Skeletal muscle tissue (tissue), 4 donors: ENCODE measurements around the gene TIMMDC1. TPM values are rescaled to one million over a fixed set of nuclear protein-coding genes. Genes with fewer than 3 reads are reported as not detected.

Source experiments
- H3K27ac ChIP-seq: one replicate; pipeline ENCODE4 v1.7.0; 2013; ENCODE audit warnings: mild to moderate bottlenecking, low read depth, low read length, inconsistent platforms
- H3K27me3 ChIP-seq, 3 donors: one replicate each; pipeline ENCODE4 v1.7.0; 2013; ENCODE audit warnings: low read length in 3 of 3; ENCODE audit not compliant: control insufficient read depth in 3 of 3, insufficient read depth in 3 of 3
- H3K36me3 ChIP-seq, 3 donors: one replicate each; pipeline ENCODE4 v1.7.0; 2013; ENCODE audit warnings: low read length in 3 of 3; ENCODE audit not compliant: control insufficient read depth in 3 of 3, insufficient read depth in 3 of 3
- H3K4me1 ChIP-seq, 3 donors: one replicate each; pipeline ENCODE4 v1.7.0; 2013; ENCODE audit warnings: low read length in 3 of 3, mild to moderate bottlenecking in 3 of 3; ENCODE audit not compliant: control insufficient read depth in 3 of 3, insufficient read depth in 3 of 3
- H3K4me3 ChIP-seq, 3 donors: one replicate each; pipeline ENCODE4 v1.7.0; 2013; ENCODE audit warnings: low read length in 3 of 3
- H3K9ac ChIP-seq, 3 donors: one replicate each; pipeline ENCODE4 v1.7.0; 2013; ENCODE audit warnings: low read length in 3 of 3, mild to moderate bottlenecking in 3 of 3, moderate library complexity in 2 of 3, low read depth in 1 of 3
- H3K9me3 ChIP-seq, 3 donors: one replicate each; pipeline ENCODE4 v1.7.0; 2013; ENCODE audit warnings: low read length in 3 of 3; ENCODE audit not compliant: control insufficient read depth in 3 of 3
- total RNA-seq: library from RNA; depleted of rRNA; stranded (reverse); fragments of >200 nt; gene quantifications from one replicate; pipeline ENCODE4 v1.2.3, GENCODE V29; 2014
- donor health status: Osteomylitis.

Gene TIMMDC1
- total RNA-seq, 1 donor from 2014 or later: 33.9 TPM

GRCh38 chr3:119530456-119530855 is 32.1 kb downstream of the TIMMDC1 start:
- H3K4me3 ChIP-seq: no peak overlapping the region
- H3K27me3 ChIP-seq: no peaks in the 10 kb centered on the region
- no peaks in the 10 kb centered on the region for H3K4me1 ChIP-seq
- H3K9me3 ChIP-seq: no peaks in the 10 kb centered on the region
- H3K36me3 ChIP-seq: no peaks in the 10 kb centered on the region
- H3K9ac ChIP-seq: no peak overlapping the region
- H3K27ac ChIP-seq: no peak overlapping the region

- Histone ChIP-seq H3K9me3 (no peaks in the 10 kb centered on the region), H3K9ac (no peak overlapping the region), H3K27me3 (no peaks in the 10 kb centered on the region), H3K36me3 (no peaks in the 10 kb centered on the region), H3K4me1 (no peaks in the 10 kb centered on the region), H3K27ac (no peak overlapping the region), H3K4me3 (no peak overlapping the region)
Measured at GRCh38 chr3:119531151-119531550, 32.8 kb downstream of the TIMMDC1 start.

GRCh38 chr3:119534296-119534695 is 35.9 kb downstream of the TIMMDC1 start:
- Histone ChIP-seq H3K27me3 (no peaks in the 10 kb centered on the region), H3K9ac (no peak overlapping the region), H3K36me3 (no peaks in the 10 kb centered on the region), H3K27ac (no peak overlapping the region), H3K4me3 (no peak overlapping the region), H3K9me3 (no peaks in the 10 kb centered on the region), H3K4me1 (no peaks in the 10 kb centered on the region)

GRCh38 chr3:119536757-119537156 is 38.4 kb downstream of the TIMMDC1 start:
- Histone ChIP-seq H3K9ac (no peak overlapping the region), H3K27ac (no peak overlapping the region), H3K9me3 (no peaks in the 10 kb centered on the region), H3K27me3 (no peaks in the 10 kb centered on the region), H3K36me3 (no peaks in the 10 kb centered on the region), H3K4me3 (no peak overlapping the region), H3K4me1 (no peaks in the 10 kb centered on the region)

- Histone ChIP-seq H3K4me1 (no peaks in the 10 kb centered on the region), H3K9me3 (no peaks in the 10 kb centered on the region), H3K27me3 (no peaks in the 10 kb centered on the region), H3K9ac (no peak overlapping the region), H3K36me3 (no peaks in the 10 kb centered on the region), H3K4me3 (no peak overlapping the region), H3K27ac (no peak overlapping the region)
Measured at GRCh38 chr3:119538772-119539171, 40.4 kb downstream of the TIMMDC1 start.

- H3K9me3 ChIP-seq: no peaks in the 10 kb centered on the region
- H3K27ac ChIP-seq: no peak overlapping the region
- H3K4me1 ChIP-seq: no peaks in the 10 kb centered on the region
- no peaks in the 10 kb centered on the region for H3K27me3 ChIP-seq
- H3K4me3 ChIP-seq: no peak overlapping the region
- no peaks in the 10 kb centered on the region for H3K36me3 ChIP-seq
- no peak overlapping the region for H3K9ac ChIP-seq
Measured at GRCh38 chr3:119541547-119541946, 43.2 kb downstream of the TIMMDC1 start.

- H3K27ac ChIP-seq: no peak overlapping the region
- H3K9ac ChIP-seq: no peak overlapping the region
- H3K9me3 ChIP-seq: no peaks in the 10 kb centered on the region
- no peaks in the 10 kb centered on the region for H3K27me3 ChIP-seq
- H3K4me3 ChIP-seq: no peak overlapping the region
- no peaks in the 10 kb centered on the region for H3K4me1 ChIP-seq
- H3K36me3 ChIP-seq: no peaks in the 10 kb centered on the region
Measured at GRCh38 chr3:119542168-119542767, 43.9 kb downstream of the TIMMDC1 start.

GRCh38 chr3:119543147-119543546 is 44.8 kb downstream of the TIMMDC1 start:
- Histone ChIP-seq H3K9me3 (no peaks in the 10 kb centered on the region), H3K27me3 (no peaks in the 10 kb centered on the region), H3K27ac (no peak overlapping the region), H3K36me3 (no peaks in the 10 kb centered on the region), H3K4me1 (no peaks in the 10 kb centered on the region), H3K4me3 (no peak overlapping the region), H3K9ac (no peak overlapping the region)

GRCh38 chr3:119547227-119547626 is 48.9 kb downstream of the TIMMDC1 start:
- Histone ChIP-seq H3K27ac (no peak overlapping the region), H3K4me3 (no peak overlapping the region), H3K4me1 (no peaks in the 10 kb centered on the region), H3K9ac (no peak overlapping the region), H3K27me3 (no peaks in the 10 kb centered on the region), H3K36me3 (no peaks in the 10 kb centered on the region), H3K9me3 (no peaks in the 10 kb centered on the region)

- H3K9ac ChIP-seq: no peak overlapping the region
- H3K9me3 ChIP-seq: no peaks in the 10 kb centered on the region
- no peak overlapping the region for H3K4me3 ChIP-seq
- H3K27ac ChIP-seq: no peak overlapping the region
- no peaks in the 10 kb centered on the region for H3K27me3 ChIP-seq
- H3K36me3 ChIP-seq: no peaks in the 10 kb centered on the region
- H3K4me1 ChIP-seq: no peaks in the 10 kb centered on the region
Measured at GRCh38 chr3:119548341-119548740, 50.0 kb downstream of the TIMMDC1 start.
